Measurements from ENCODE around the gene TRERF1. TPM values are rescaled to one million over a fixed set of nuclear protein-coding genes. Genes with fewer than 3 reads are reported as not detected.

TRERF1 gene
- total and polyA plus RNA-seq, 3 donors from 2014 or later, result 13.7 to 49.1 (median 40.4) TPM

DNA sequence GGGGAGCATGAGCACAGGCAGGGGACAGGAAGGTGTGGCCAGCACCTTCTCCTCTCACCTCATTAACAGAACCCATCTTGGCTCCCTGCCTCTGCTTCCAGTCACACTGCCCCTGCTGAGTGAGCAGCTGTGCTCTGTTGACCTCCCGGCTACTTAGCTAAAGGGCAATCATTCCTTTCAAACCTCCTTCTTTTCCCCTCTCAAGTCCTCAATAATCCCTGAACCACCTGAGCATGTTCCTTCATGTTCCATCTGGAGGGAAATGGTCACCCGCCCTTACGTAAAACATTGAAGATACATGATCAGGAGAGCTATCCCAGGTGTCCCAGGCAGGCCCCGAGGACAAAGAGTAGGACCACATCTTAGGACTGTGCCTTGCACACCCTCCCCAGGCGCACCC is 212.4 kb downstream of the TRERF1 start:
- no peak for TF ChIP-seq POLR2A (IDR thresholded peaks at IDR 0.05)
- Histone ChIP-seq H3K27ac (no peak overlapping the region), H3K27me3 (no peaks in the 10 kb centered on the region), H3K4me1 (no peaks in the 10 kb centered on the region), H3K4me3 (no peak overlapping the region), H3K9me3 (no peaks in the 10 kb centered on the region), H3K36me3 (ENCODE audit: low read depth, missing control alignments) (no peaks in the 10 kb centered on the region)
- DNase-seq, result no peak
- intact Hi-C loops (cut with DNase I; ENCODE audit: low total_unique reads), result no loop called here
- 87 to 96% methylated on average over 5 of the region's 5 CpGs for WGBS, 2 donors

GRCh38 chr6:42237857-42238256 is 213.9 kb downstream of the TRERF1 start:
- Histone ChIP-seq H3K36me3 (ENCODE audit: low read depth, missing control alignments) (no peaks in the 10 kb centered on the region), H3K9me3 (no peaks in the 10 kb centered on the region), H3K4me1 (no peaks in the 10 kb centered on the region), H3K27me3 (no peaks in the 10 kb centered on the region), H3K4me3 (no peak overlapping the region), H3K27ac (no peak overlapping the region)
- 91 to 100% methylated on average over 1 of the region's 1 CpG for WGBS, 2 donors
- TF ChIP-seq POLR2A (IDR thresholded peaks at IDR 0.05), result no peak
- TF ChIP-seq, protein P1, sequence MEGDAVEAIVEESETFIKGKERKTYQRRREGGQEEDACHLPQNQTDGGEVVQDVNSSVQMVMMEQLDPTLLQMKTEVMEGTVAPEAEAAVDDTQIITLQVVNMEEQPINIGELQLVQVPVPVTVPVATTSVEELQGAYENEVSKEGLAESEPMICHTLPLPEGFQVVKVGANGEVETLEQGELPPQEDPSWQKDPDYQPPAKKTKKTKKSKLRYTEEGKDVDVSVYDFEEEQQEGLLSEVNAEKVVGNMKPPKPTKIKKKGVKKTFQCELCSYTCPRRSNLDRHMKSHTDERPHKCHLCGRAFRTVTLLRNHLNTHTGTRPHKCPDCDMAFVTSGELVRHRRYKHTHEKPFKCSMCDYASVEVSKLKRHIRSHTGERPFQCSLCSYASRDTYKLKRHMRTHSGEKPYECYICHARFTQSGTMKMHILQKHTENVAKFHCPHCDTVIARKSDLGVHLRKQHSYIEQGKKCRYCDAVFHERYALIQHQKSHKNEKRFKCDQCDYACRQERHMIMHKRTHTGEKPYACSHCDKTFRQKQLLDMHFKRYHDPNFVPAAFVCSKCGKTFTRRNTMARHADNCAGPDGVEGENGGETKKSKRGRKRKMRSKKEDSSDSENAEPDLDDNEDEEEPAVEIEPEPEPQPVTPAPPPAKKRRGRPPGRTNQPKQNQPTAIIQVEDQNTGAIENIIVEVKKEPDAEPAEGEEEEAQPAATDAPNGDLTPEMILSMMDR (IDR thresholded peaks at IDR 0.05), result no peak
- DNase-seq, result no peak
- intact Hi-C loops (cut with DNase I; ENCODE audit: low total_unique reads), result no loop called here

- H3K27ac ChIP-seq, result no peak overlapping the region
- 72 to 77% methylated on average over 5 of the region's 5 CpGs for WGBS, 2 donors
- intact Hi-C loops (cut with DNase I; ENCODE audit: low total_unique reads), result no loop called here
- H3K36me3 ChIP-seq (ENCODE audit: low read depth, missing control alignments), result no peaks in the 10 kb centered on the region
- H3K4me3 ChIP-seq, result no peak overlapping the region
- H3K4me1 ChIP-seq, result no peaks in the 10 kb centered on the region
- no peaks in the 10 kb centered on the region for H3K27me3 ChIP-seq
- H3K9me3 ChIP-seq, result no peaks in the 10 kb centered on the region
- TF ChIP-seq, protein P1 (IDR thresholded peaks at IDR 0.05), result no peak
- no peak for DNase-seq
Measured at GRCh38 chr6:42236682-42237473, 214.8 kb downstream of the TRERF1 start.

GRCh38 chr6:42236030-42236429 is 215.7 kb downstream of the TRERF1 start:
- Histone ChIP-seq H3K4me1 (no peaks in the 10 kb centered on the region), H3K4me3 (no peak overlapping the region), H3K36me3 (ENCODE audit: low read depth, missing control alignments) (no peaks in the 10 kb centered on the region), H3K27me3 (no peaks in the 10 kb centered on the region), H3K27ac (no peak overlapping the region), H3K9me3 (no peaks in the 10 kb centered on the region)
- WGBS, 2 donors, result 83 to 85% methylated on average over 9 of the region's 9 CpGs
- DNase-seq, result no peak
- TF ChIP-seq POLR2A (IDR thresholded peaks at IDR 0.05), result no peak
- intact Hi-C loops (cut with DNase I; ENCODE audit: low total_unique reads), result no loop called here

DNA sequence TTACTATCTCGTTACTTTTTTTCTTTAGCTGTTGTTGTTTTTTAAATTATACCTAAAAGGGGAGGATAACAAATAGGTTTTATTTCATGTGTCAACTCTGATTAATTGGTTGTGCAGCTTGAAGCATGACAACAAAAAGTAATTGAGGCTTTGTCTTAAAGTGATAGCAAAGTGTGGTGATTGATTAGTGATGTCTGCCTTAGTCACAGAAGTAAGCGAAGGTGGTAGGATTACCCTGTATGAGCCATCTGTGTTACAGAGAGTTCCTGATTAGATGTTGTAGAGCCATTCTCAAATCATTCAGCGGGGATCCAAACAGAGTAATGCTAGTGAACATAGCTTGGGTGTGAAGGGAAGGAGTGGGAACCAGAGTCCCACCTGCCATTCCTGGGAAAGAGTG is 219.7 kb downstream of the TRERF1 start:
- intact Hi-C loops (cut with DNase I; ENCODE audit: low total_unique reads), result no loop called here
- no peak for DNase-seq
- Histone ChIP-seq H3K4me3 (no peak overlapping the region), H3K4me1 (no peaks in the 10 kb centered on the region), H3K9me3 (no peaks in the 10 kb centered on the region), H3K27ac (no peak overlapping the region), H3K36me3 (ENCODE audit: low read depth, missing control alignments) (no peaks in the 10 kb centered on the region), H3K27me3 (no peaks in the 10 kb centered on the region)
- no peak for TF ChIP-seq POLR2A (IDR thresholded peaks at IDR 0.05)
- TF ChIP-seq, protein P1 (IDR thresholded peaks at IDR 0.05), result no peak
- WGBS, 2 donors, result 92 to 97% methylated on average over 3 of the region's 3 CpGs

Data from testis (tissue), 3 donors.